Activated CD8-positive, alpha-beta T cell treated with anti-CD3 and anti-CD28 coated beads, Interleukin-2, amount 10 ng/mL, durations not matched to agents 7 days and 5 days (primary cell): ENCODE measurements around the gene ANKRD37. TPM values are rescaled to one million over a fixed set of nuclear protein-coding genes. Genes with fewer than 3 reads are reported as not detected.
A peak's percentile ranks its signal among the peaks of the same experiment; 100 is the strongest.

Experiments used
- ATAC-seq: fragments of 150-1000 bp; cut with Tn5 transposase; one replicate; pipeline ENCODE4 v1.10.0; 2021; ENCODE audit warnings: moderate library complexity
- CTCF ChIA-PET: fragments of 350-600 bp; sonication (Branson Sonifier 250); formaldehyde crosslinking; loops from one replicate; lab custom pipeline; 2021; ENCODE audit warnings: antibody characterized with exemption; lab: Charles Lee
- POLR2A ChIA-PET: fragments of 350-600 bp; sonication (Branson Sonifier 250); formaldehyde crosslinking; loops from one replicate; lab custom pipeline; 2021; ENCODE audit warnings: antibody characterized with exemption; lab: Charles Lee
- DNase-seq: peaks from one replicate; pipeline ENCODE4 v3.0.0-alpha.2; 2020
- H3K27ac Mint-ChIP-seq: one replicate; pipeline ENCODE4 v1.8.0; 2021; ENCODE audit warnings: mild to moderate bottlenecking, mixed read lengths
- H3K27me3 Mint-ChIP-seq: one replicate; pipeline ENCODE4 v1.8.0; 2021; ENCODE audit warnings: low read depth, mixed read lengths
- H3K36me3 Mint-ChIP-seq: one replicate; pipeline ENCODE4 v1.8.0; 2021; ENCODE audit warnings: low read depth, mixed read lengths
- H3K4me1 Mint-ChIP-seq: one replicate; pipeline ENCODE4 v1.8.0; 2021; ENCODE audit warnings: low read depth, mixed read lengths
- H3K4me3 Mint-ChIP-seq: one replicate; pipeline ENCODE4 v1.8.0; 2021; ENCODE audit warnings: mild to moderate bottlenecking, mixed read lengths
- H3K9me3 Mint-ChIP-seq: one replicate; pipeline ENCODE4 v1.8.0; 2022; ENCODE audit warnings: mixed read lengths; ENCODE audit not compliant: insufficient read depth
- total RNA-seq, 2 experiments: library from RNA; stranded (reverse); gene quantifications; one replicate each; pipeline ENCODE4 v1.2.3, GENCODE V29; 2021

Gene ANKRD37
- total RNA-seq, 2 experiments from 2014 or later: 15.6 to 18.3 TPM

GRCh38 chr4:185424905-185425646 is 28.4 kb downstream of the ANKRD37 start:
- no peaks in the 10 kb centered on the region for H3K9me3 Mint-ChIP-seq
- ChIA-PET CTCF (interaction anchor here (0.7 to 1.4 kb wide), 6 partner anchors 11 to 613 kb away, joined by 3 to 5 read pairs (median 4); partner anchors contain the start of gene LRP2BP), POLR2A (interaction anchor here (0.6 to 2.3 kb wide), 5 partner anchors 13 to 689 kb away, joined by 3 to 18 read pairs (median 5); partner anchors contain the start of genes ANKRD37, LRP2BP and SNX25)
- ATAC-seq (no peak), DNase-seq (no peak)
- H3K36me3 Mint-ChIP-seq: peaks cover 17% of the 10 kb centered on the region
- H3K4me3 Mint-ChIP-seq: peak overlapping the region; percentile 88
- no peaks in the 10 kb centered on the region for H3K27me3 Mint-ChIP-seq
- peaks cover 16% of the 10 kb centered on the region for H3K4me1 Mint-ChIP-seq
- peak overlapping the region; percentile 99 for H3K27ac Mint-ChIP-seq

- ChIA-PET POLR2A (interaction anchor here (0.6 to 2.3 kb wide), 6 partner anchors 13 to 690 kb away, joined by 3 to 18 read pairs (median 4); partner anchors contain the start of genes ANKRD37, LRP2BP and SNX25), CTCF (interaction anchor here (0.7 to 1.4 kb wide), 7 partner anchors 10 to 612 kb away, joined by 3 to 5 read pairs (median 3); partner anchors contain the start of gene LRP2BP)
- H3K4me3 Mint-ChIP-seq: peak within 1 kb of the TSS; percentile 88
Observed at GRCh38 chr4:185425647-185426352, 29.2 kb downstream of the ANKRD37 start, which contains the start of gene UFSP2. UFSP2 (minus strand) TSS chr4:185425964; CDS start chr4:185425868, 96 bp downstream.

DNA sequence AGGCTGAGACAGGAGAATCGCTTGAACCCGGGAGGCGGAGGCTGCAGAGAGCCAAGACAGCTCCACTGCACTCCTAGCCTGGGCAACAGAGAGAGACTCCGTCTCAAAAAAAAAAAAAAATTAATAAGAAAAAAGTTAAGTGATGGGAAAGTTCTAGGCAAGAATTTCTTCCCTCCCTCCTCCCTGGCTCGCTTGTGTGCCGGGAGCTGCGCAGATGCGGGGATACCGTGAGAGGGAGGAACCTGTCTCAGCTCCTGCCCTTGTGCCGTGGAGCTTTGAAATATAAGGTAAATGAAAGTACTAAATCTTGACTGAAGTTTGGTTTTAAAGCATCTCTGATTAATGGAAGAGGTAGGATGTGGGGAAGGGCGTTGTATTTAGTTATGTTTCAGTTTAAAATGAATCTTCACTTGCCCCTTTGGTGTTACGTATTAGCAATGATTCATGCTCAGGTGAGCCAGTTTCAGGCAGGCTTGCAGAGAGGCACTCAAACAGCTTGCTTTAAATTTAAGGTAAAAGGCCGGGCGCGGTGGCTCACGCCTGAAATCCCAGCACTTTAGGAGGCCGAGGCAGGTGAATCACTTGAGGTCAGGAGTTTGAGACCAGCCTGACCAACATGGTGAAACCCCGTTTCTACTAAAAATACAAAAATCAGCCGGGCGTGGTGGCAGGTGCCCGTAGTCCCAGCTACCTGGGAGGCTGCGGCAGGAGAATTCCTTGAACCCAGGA is 30.5 kb downstream of the ANKRD37 start:
- Mint-ChIP-seq H3K9me3 (no peaks in the 10 kb centered on the region), H3K27me3 (peaks cover 3% of the 10 kb centered on the region), H3K27ac (no peak overlapping the region), H3K4me3 (no peak overlapping the region), H3K4me1 (peaks cover 16% of the 10 kb centered on the region), H3K36me3 (peaks cover 6% of the 10 kb centered on the region)
- CTCF ChIA-PET: interaction anchor here (1.2 kb wide), 1 partner anchor 171 kb away, joined by 3 read pairs; no protein-coding TSS in a partner anchor
- POLR2A ChIA-PET: interaction anchor here (1.1 kb wide), 1 partner anchor 20 kb away, joined by 3 read pairs; no protein-coding TSS in a partner anchor
- ATAC-seq: no peak
- DNase-seq: no peak

More at GRCh38 chr4:185425647-185426352, 29.2 kb downstream of the ANKRD37 start, which contains the start of gene UFSP2:
- Mint-ChIP-seq H3K27ac (peak within 1 kb of the TSS; percentile 99), H3K9me3 (no peaks in the 10 kb centered on the region), H3K36me3 (peaks cover 17% of the 10 kb centered on the region), H3K27me3 (no peaks in the 10 kb centered on the region), H3K4me1 (peaks cover 16% of the 10 kb centered on the region)
- peak; percentile 87 for DNase-seq
- peak; percentile 92 for ATAC-seq

DNA sequence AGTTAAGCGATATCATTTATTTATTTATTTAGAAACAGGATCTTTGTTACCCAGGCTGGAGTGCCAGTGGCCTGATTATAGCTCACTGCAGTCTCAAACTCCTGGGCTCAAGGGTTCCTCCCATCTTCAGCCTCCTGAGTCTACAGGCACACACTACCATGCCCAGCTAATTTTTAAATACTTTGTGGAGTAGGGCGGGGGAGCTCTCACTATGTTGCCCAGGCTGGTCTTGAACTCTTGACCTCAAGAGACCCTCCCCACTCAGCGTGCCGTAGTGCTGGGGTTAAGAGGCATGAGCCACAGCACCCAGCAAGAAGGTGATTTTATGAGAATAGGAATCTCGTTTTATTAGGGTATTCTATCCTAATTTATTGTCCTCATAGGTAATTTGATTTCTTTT is 33.0 kb downstream of the ANKRD37 start:
- CTCF ChIA-PET: no interaction called here
- Mint-ChIP-seq H3K27me3 (peaks cover 3% of the 10 kb centered on the region), H3K4me3 (no peak overlapping the region), H3K4me1 (peaks cover 10% of the 10 kb centered on the region), H3K27ac (no peak overlapping the region), H3K36me3 (peaks cover 6% of the 10 kb centered on the region), H3K9me3 (no peaks in the 10 kb centered on the region)
- DNase-seq: no peak
- POLR2A ChIA-PET: no interaction called here
- ATAC-seq: no peak

- DNase-seq (no peak), ATAC-seq (no peak)
- no peaks in the 10 kb centered on the region for H3K9me3 Mint-ChIP-seq
- no peaks in the 10 kb centered on the region for H3K36me3 Mint-ChIP-seq
- H3K27ac Mint-ChIP-seq: no peak overlapping the region
- H3K4me1 Mint-ChIP-seq: no peaks in the 10 kb centered on the region
- CTCF ChIA-PET: interaction anchor here (1.5 kb wide), 1 partner anchor 11 kb away, joined by 5 read pairs; no protein-coding TSS in a partner anchor
- no peak overlapping the region for H3K4me3 Mint-ChIP-seq
- POLR2A ChIA-PET: no interaction called here
- H3K27me3 Mint-ChIP-seq: peaks cover 4% of the 10 kb centered on the region
Observed at GRCh38 chr4:185435466-185435865, 38.8 kb downstream of the ANKRD37 start.

DNA sequence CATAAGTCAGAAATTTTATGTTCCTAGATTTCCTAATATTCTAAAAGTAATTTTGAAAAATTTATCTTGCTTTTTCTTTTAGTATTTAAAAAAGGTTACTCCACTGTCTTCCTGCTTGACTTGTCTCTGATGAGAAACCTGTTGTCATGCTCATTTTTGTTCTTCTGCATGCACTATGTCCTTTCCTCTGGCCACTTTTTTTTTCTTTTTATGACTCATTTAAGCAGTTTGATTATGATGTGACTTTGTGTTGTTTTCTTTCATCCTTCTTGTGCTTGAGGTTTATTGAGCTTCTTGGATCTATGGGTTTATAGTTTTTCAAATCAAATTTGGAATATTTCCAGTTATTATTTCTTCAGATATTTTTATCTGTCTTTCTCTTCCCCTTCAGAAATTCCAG is 41.2 kb downstream of the ANKRD37 start:
- CTCF ChIA-PET: no interaction called here
- no peak for ATAC-seq
- no peaks in the 10 kb centered on the region for H3K9me3 Mint-ChIP-seq
- H3K27ac Mint-ChIP-seq: no peak overlapping the region
- H3K36me3 Mint-ChIP-seq: no peaks in the 10 kb centered on the region
- DNase-seq: no peak
- H3K27me3 Mint-ChIP-seq: peaks cover 4% of the 10 kb centered on the region
- POLR2A ChIA-PET: no interaction called here
- H3K4me1 Mint-ChIP-seq: no peaks in the 10 kb centered on the region
- no peak overlapping the region for H3K4me3 Mint-ChIP-seq

- ATAC-seq: no peak
- Mint-ChIP-seq H3K27me3 (peaks cover 4% of the 10 kb centered on the region), H3K9me3 (no peaks in the 10 kb centered on the region), H3K4me3 (no peak overlapping the region), H3K4me1 (no peaks in the 10 kb centered on the region), H3K27ac (no peak overlapping the region), H3K36me3 (no peaks in the 10 kb centered on the region)
- POLR2A ChIA-PET: no interaction called here
- no peak for DNase-seq
- CTCF ChIA-PET: no interaction called here
Observed at GRCh38 chr4:185441479-185441878, 44.8 kb downstream of the ANKRD37 start.

GRCh38 chr4:185445209-185445608 is 48.6 kb downstream of the ANKRD37 start:
- CTCF ChIA-PET: no interaction called here
- no peak for DNase-seq
- H3K27ac Mint-ChIP-seq: no peak overlapping the region

More at GRCh38 chr4:185445209-185445608, 48.6 kb downstream of the ANKRD37 start:
- H3K4me3 Mint-ChIP-seq: no peak overlapping the region
- H3K27me3 Mint-ChIP-seq: peaks cover 4% of the 10 kb centered on the region
- H3K4me1 Mint-ChIP-seq: no peaks in the 10 kb centered on the region
- no peaks in the 10 kb centered on the region for H3K36me3 Mint-ChIP-seq
- no peak for ATAC-seq
- H3K9me3 Mint-ChIP-seq: no peaks in the 10 kb centered on the region
- POLR2A ChIA-PET: no interaction called here

Other genes with a start within 250 kb of the ANKRD37 start
- gene CFAP97, start 192.8 kb upstream of the ANKRD37 start, total RNA-seq: 10 to 100 TPM; 29.1 to 30.0 TPM
- gene SNX25, start 187.2 kb upstream of the ANKRD37 start, total RNA-seq: 10 to 100 TPM; 16.6 to 16.7 TPM
- gene LRP2BP, start 917 bp upstream of the ANKRD37 start, total RNA-seq: 1 to 10 TPM in 1 of 2 experiments, under 1 TPM in 1; 0.97 to 1.3 TPM
- 10 to 100 TPM; 16.6 to 20.3 TPM for gene UFSP2, start 29.1 kb downstream of the ANKRD37 start, total RNA-seq
- not detected for gene CCDC110, start 74.9 kb downstream of the ANKRD37 start, total RNA-seq
- gene PDLIM3, start 138.7 kb downstream of the ANKRD37 start, total RNA-seq: not detected